Tibial nerve (tissue), 4 donors: Measurements from ENCODE around the gene TMEM258.

Source experiments
- CTCF ChIP-seq, 5 experiments: fragments of 200-600 bp in 3 of 5; fragments of 450-650 bp in 2 of 5; sonication (generic) in 3 of 5; IDR thresholded peaks; one replicate each; pipeline ENCODE4 v1.5.1; 2016 to 2019; ENCODE audit warnings: antibody characterized with exemption in 5 of 5, mild to moderate bottlenecking in 3 of 5, moderate library complexity in 2 of 5
- EP300 ChIP-seq, 2 donors: sonication (generic); formaldehyde crosslinking; IDR thresholded peaks; one replicate each; pipeline ENCODE4 v1.6.1; 2017; ENCODE audit warnings: antibody characterized with exemption in 2 of 2, mild to moderate bottlenecking in 1 of 2
- POLR2A ChIP-seq, 2 donors: fragments of 450-650 bp; IDR thresholded peaks; one replicate each; pipeline ENCODE4 v1.6.1; 2017; ENCODE audit warnings: antibody characterized with exemption in 2 of 2, mild to moderate bottlenecking in 2 of 2, moderate library complexity in 2 of 2

GRCh38 chr11:61743486-61744095, 48.8 kb downstream of the TMEM258 start:
- TF ChIP-seq POLR2A (IDR thresholded peaks at IDR 0.05) (no peak), CTCF (IDR thresholded peaks at IDR 0.05) (no peak), EP300 (IDR thresholded peaks at IDR 0.05) (no peak)
